GM18868 (cell line): ENCODE data around the gene NNAT.

Experiments
- ATAC-seq: cut with Tn5 transposase; IDR thresholded peaks from one replicate; pipeline ENCODE4 v1.9.1; 2021; ENCODE audit warnings: mild to moderate bottlenecking, moderate library complexity; ENCODE audit not compliant: unreplicated experiment

Gene NNAT

DNA sequence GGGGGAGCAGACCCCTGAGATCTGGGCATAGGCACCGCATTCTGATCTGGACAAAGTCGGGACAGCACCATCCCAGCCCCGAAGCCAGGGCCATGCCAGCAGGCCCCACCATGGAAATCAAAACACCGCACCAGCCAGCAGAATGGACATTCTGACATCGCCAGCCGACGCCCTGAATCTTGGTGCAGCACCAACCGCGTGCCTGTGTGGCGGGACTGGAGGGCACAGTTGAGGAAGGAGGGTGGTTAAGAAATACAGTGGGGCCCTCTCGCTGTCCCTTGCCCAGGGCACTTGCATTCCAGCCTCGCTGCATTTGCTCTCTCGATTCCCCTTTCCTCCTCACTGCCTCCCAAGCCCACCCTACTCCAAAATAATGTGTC, 2.0 kb downstream of the NNAT start:
- no peak for ATAC-seq

DNA sequence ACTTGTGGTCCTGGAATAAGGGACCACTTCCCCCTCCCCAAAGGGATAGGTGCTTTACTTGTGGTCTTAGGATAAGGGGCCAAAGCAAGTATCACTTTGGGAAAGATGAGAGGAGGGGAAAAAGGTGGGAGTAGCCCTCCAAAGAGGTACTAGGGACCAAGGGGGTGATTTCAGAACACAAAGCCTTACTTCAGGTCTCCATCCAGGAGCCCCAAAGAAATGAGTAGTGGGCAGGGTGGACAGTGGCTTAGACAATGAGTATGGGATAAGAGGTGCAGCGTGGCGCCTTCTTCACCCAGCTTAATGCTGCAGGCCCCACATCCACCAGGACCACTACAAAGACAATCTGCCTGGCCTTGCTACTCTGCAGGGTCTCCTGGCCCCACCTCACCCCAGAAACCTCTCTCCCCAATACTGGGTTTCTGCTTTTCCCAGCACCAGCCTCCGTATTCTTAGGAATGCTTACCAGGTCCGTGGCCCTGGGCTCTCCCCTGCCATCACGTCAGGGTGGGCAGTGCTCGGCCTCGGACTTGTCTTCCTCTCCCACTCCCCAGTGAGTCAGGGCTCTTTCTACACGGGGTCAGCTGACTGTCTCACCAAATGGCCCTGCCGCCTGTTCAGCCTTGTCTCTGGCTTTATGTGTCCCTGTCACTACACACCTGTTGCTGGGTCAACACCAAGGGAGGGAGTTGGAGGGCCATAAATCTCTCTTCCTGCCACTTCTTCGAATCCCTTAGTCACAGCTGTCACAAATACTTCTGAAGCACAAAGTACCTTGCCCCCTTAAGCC, 3.1 kb downstream of the NNAT start:
- ATAC-seq: no peak

DNA sequence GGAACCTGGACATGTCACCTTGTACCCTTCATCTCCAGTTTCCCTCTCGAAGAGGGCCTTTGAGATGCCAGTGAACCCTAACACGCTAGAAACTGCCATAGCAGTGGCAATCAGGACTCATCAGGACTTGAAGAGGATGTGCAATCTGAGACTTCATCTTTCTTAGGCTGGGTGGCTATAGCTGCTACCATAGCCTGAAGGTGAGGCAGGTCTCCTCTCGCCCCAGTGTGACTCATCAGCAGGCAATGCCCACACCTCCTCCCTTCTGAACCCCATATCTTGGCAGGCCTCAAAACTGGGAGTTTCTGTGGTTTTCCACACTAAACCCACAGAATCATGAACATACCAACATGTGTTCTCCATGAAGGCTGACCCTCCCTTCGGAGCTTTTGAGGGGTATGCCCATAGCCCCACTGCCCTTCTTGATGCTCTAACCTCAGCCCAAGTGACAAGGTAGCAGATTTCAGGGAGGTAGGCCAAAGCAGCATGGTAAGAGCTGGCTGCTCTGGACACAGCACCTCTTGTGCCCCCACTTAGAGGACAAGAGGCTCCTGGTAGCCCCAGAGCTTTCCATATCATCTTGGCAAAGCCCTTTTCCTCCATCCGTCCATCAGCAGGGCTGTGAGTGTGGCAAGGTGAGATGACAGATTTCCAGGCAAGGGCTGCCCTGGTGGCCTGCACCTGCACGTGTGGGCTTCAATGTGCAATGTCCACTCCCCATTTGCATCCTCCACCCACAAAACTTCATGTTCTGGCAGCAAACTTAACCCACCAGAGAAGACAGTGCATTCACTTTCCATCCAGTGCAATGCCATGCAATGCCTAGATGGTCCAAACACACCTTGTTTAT, 4.0 kb downstream of the NNAT start:
- ATAC-seq: no peak

DNA sequence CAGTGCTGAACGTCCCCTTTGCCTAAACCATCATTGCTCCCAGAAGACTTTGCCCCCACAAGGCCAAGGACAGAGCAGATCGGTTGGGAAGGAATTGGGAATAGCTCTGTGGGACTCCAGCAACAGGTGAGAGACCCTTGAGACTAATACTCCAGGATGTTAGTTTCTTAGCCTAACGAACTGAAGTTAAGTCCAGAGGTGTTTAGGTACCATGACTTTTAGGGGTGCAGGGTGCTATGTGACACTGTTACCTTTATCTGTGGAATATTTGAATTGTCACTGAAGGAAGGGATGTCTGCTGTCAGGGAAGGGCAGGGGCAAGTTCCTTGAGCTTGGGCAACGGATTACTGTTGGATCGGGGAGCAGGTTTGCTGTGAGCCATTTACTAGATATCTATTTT, 4.8 kb downstream of the NNAT start:
- ATAC-seq: no peak

DNA sequence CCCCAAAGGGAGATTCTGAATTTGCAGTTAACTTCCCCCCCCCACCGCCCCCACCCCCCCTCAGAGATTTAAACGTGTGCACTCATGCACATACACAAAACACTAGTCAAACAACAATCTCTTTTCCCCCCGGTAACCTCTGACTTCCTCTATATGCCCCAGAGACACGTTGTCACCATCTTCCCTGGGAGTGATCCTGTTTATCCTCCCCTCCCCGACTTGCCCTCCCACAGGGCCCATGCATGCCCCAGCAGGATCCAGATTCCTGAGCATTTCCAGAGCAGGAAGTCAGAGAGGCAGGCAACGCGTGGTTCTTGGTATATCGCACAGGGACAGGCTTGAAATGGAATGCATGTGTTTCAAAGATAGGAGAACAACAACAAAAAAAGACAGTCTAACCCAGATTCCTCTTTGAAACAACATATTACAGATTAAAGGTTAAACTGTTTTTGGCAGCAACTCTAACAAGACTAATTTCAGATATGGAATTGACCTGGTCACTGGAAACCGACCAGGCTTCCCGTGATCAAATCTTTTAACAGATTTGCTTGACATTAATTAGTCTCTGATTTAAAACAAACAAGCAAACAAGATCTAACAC, 5.3 kb downstream of the NNAT start:
- no peak for ATAC-seq

DNA sequence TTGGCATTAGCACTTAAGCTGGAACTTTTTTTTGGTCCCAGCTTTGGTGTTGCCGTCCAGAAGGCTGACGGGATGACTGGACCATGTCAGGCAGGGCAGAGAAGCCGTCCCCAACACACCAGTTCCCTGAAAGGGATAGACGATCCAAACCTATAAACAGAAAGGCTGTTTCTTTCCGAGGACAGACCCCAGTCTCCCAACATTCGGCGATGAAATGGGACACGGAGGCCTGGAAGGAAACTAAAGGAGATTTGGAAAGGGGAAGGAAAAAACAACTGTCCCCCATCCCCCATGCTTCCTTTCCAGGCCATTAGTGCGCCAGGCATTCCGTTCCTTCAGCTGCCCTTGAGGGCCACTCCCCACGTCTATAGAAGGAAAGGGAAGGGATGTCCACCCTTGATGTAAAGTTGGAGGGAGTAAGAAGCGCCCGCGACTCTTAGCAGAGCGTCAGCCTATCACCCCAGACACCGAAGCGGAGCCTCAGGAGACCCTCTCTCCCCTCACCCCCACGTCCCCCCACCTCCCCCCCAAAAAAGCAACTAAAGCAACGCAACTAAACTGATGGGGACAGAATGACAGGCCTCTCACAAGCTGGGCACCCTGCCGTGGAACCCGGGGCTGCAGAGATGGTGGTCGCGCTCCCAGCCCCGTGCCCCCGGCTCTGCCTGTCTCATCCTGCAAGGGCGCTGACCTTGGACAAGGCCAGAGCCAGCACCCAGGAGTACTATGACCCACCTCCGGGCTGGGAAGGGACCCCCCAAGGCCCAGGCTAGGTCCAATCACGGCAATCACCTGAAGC, 6.0 kb downstream of the NNAT start:
- ATAC-seq: no peak

DNA sequence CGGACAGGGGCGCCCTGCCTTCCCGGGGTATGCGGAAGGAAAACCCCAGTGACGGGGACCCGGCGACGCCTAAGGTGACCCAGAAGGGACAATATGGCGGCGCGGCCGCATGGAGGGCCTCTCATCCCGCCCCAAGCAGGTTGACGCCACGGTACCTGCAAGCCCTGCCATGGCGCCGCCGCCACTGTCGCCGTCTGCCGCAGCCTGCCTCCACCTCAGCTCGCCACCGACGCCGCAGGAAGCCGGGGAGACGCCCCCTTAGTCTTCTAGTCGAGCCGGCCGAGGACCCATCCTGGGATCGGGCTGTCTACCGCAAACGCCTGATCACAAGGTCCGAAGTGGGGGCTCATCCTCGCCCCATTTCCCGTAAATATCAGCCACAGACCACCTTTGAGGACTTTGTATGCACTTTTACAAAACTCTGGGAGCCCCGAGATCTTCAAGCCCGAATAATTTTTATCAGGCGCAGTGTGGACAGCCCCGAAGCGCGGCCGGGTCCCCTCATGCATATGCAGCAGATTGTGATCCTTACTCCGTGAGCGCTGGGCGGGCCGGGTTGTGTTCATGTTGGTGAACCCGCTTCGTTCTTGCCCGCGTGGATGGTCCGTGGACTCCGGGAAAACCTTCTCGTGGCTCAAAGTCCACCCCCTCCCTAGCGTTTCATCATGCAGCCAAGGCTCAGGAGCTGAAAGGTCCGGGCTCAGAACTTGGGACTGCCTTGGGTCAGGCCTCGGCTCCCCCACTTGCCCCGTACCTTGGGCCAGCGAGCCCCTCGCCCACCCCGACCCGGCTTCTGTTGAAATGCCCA, 6.8 kb downstream of the NNAT start, which contains the start of gene BLCAP:
BLCAP (minus strand) TSS at position 239 of the 808 bp plus-strand sequence. CDS start 8,702 bp downstream, outside the sequence.
- ATAC-seq: peak; percentile 65

DNA sequence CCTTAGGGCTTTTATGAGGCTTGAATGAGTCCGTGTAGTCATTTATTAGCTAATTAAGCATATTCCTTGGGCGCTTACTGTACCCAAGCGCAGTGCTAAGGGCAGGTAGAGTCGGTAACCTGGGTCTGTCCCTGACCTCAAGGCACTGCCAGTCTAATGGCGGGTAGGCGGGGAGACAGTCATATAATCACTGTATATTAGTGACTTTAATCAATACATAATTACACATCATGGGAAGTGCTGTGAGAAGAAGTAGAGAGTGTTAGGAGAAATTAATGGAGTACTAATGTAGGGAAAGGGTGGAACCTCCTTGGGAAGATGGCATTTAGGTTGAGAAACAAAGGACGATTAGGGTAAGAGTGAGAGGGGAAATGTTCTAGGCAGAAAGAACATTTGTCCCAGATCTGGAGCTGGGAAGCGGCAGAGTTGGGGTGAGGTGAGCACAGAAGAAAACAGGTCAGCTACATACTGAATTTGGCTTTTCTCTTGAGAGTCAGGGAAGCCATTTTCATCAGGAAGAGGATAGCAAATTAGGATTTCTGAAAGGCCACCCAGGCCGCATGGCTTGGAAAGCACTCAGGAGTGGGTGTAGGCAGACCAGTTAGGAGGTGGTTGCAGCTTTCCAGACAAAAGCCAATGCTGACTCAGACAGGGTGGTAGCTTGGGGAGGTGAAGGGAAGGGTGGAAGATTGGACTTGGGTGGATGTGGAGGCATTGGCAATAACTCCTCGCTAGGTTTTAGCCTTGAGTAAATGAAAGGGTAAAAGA, 7.6 kb downstream of the NNAT start:
- no peak for ATAC-seq

DNA sequence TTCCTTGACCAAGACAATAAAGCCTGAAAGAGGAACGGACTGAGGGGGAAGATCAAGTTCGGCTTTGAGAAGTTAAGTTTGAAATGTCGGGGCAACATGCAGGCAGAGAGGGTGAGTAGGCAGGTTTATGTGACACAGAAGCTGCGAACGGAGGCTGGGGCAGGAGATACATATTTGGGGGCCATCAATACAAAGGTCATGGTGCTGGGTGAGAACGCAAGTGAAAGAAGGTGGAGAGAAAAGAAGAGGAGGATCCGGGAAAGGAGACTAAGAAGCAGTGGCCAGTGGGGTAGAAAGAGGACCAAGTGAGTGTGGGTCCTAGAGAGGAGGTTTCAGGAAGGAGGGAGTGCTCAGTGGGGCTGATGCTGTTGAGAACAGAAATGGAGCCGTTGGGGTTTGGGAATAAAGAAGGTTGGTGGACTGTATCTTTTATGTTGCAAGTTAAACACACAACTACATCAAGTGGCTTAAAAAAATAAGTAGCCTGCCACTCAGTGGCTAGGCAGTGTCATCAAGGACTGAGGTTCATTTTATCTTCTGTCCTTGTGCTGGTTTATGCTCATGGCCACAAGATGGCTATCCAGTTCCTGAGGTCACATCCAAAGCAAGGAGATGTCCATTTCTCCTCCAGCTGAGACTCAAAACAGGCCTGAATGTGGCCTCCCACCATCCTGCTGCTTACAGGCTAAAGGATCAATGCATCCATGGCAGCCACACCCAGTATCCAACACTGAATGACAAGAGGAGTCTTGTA, 8.3 kb downstream of the NNAT start:
- ATAC-seq: no peak

DNA sequence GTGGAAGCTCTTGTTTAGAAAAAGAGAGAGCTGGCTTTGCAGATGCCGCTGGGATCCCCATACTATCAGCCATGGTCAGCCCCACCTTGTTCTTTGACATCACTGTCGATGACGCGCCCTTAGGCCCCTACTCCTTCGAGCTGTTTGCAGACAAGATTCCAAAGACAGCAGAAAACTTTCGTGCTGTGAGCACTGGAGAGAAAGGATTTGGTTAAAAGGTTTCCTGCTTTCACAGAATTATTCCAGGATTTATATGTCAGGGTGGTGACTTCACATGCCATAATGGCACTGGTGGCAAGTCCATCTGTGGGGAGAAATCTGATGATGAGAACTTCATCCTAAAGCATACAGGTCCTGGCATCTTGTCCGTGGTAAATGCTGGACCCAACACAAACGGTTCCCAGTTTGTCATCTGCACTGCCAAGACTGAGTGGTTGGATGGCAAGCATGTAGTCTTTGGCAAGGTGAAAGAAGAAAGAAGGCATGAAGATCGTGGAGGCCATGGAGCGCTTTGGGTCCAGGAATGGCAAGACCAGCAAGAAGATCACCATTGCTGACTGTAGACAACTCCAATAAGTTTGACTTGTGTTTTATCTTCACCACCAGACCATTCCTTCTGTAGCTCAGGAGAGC, 9.0 kb downstream of the NNAT start:
- no peak for ATAC-seq

DNA sequence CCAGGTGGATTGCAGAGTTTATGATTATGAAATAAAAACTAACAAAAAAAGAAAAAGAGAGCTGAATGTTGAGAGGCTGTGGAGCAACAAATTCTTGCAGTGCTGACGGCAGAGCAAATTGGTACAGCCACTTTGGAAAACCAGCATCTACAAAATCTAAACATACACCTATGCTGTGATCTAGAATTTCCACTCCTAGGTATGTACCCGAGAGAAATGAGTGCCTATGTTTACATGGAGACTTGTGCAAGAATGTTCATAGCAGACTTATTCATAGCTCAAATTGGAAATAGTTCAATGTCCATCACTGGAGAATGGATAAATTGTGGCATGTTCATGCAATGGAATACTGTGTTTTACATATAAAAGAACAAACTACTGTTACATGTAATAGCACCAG, 9.6 kb downstream of the NNAT start:
- ATAC-seq: no peak

DNA sequence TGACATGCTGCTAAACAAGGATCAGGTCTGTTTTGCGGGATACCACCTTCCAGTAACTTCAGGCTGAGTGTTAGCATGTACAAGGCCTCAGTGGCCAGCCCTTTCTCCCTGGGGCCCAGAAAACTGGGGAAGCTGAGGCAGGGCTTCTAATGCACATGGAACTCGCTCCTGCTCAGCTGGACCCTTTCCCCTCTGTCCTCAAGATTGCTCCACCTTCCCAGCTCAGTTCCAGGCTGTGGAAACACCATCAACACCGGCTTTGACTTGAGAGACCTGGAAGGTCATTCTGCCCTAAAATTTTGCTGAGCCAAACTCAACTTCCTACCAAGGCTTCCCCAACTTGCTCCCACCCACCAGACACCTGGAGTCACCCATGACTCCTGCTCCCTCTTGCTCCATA, 10.8 kb downstream of the NNAT start:
- ATAC-seq: no peak

DNA sequence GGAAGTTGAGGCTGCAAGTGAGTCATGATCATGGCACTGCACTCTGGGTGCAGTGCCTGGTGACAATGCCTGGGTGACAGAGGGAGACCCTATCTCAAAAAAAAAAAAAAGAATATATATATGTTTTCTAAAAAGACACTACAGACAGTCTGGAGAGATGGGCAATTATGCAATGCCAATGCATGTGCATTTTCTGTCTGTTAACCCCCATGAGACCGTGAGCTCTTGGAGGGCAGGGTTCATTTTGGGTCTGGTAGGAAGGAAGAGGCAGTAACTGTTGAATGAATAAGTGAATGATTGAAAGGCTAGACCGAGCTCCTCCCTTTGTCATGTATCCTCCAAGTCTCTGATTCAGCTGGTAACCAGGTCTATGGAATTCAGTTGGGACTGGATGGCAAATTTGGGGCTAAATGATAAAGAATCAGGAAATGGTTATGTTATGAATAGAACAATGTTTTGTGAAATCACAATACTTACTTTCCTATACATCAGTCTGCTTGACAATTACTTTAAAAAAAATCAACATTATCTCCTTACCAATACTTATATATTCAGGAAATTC, 12.2 kb downstream of the NNAT start:
- no peak for ATAC-seq

DNA sequence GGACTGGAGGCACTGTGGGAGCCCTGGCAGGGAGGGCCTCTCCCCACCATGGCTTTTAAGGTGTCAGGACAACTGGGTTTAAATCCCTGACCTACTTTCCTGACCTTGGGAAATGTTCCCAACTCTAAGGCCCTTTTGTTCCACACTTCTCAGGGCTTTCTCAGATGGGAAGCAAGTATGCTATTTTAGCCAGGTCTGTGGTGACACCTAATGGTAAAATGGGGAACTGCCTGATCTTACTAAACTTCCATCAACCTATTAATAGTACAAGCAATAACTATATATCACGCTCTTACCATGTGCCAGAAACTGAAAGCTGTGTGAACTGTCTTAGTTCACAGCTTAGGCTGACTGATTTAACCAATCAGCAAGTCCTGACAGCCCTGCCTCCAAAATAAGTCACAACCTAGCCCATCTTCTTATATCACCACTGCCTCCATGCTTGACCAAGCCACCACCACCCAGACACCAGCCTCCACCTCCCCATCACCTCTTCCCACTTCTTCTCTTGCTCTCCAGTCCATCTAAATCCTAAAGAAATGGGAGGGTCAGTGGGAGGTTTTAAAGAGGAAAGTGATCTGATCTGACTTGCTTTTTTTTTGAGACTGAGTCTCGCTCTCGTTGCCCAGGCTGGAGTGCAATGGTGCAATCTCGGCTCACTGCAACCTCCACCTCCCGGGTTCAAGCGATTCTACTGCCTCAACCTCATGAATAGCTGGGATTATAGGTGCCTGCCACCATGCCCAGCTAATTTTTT, 13.5 kb downstream of the NNAT start:
- ATAC-seq: peak; percentile 85

DNA sequence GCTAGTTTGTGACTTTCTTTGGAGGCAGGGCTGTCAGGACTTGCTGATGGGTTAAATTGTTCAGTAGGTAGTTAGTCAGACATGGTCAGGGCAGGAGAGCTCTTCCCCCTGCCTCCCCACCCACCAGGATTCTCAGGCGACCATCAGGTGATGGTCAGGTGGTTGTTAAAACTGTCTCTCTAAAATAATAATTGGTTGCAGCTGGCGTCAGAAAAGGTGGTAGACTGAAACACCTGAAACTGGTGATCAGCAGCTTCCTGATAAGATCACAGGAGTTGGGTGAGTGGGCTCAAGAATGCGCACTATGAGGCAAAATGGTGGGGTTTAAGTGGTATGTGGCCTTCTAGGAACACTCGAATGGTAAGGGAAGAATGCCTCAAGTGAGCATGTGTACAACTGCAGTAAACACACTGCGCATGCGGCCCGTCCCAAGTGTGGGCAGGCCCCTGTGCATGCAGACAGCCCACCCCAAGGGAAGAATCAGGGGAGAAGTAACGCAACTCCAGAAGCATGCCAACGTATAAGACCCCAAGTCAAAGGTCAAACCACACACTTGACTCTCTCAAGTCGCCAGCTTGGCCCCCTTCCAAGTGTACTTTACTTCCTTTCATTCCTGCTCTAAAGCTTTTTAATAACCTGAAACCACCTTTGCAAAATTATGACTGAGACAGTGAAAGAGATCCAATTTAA, 14.5 kb downstream of the NNAT start:
- no peak for ATAC-seq

DNA sequence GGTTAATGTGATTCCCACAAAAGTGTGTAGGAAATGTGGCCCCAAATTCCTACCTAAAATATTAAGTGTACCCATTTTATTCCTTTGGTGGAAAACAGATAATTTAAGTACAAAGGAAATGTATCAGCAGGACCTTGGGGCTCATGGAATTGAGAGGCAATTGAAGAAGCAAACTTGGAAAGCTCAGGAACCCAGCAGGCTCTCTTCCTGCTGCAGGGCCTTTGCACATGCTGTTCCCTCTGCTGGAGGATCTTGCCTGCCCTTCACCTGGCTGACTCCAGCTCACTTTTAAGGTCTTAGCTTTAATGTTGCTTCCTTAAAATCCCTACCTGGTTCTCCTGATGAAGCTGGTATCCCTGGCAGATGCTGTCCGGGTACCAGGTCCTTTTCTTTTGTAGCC, 16.5 kb downstream of the NNAT start:
- no peak for ATAC-seq

DNA sequence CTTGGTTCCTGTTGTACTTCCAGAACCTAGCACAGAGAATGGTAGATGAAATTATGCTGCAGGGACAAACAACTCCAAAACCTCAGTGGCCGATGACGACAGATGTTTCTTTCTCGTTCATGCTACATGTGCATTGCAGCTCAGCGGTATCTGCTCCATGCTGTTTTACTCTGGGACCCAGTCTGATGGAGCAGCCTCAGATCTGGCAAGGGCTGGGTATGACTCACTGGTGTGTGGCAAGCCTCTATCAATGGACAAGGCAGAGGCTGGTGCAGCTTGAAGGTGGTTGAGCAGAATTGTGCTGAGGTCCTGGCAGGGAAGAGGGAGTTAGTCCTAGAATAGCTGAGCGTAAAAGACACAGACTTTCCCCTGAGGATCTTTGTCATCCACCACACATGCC, 17.0 kb downstream of the NNAT start:
- no peak for ATAC-seq
